HG02571 (cell line): Measurements from ENCODE around the gene TMEM30B.
A peak's percentile ranks its signal among the peaks of the same experiment; 100 is the strongest.
"Not testable (repeated sequence)": the region's sequence is repeated elsewhere in the genome, so short reads cannot be mapped to it uniquely, and the experiment has no call there.

Experiments used
- ATAC-seq: cut with Tn5 transposase; IDR thresholded peaks from one replicate; pipeline ENCODE4 v1.9.1; 2021; ENCODE audit warnings: mild to moderate bottlenecking, moderate library complexity; ENCODE audit not compliant: unreplicated experiment

The TMEM30B gene

GRCh38 chr14:61281186-61281947, at the start of gene TMEM30B:
Gene TMEM30B (minus strand): TSS chr14:61281338. CDS start chr14:61281147, 191 bp downstream.
- ATAC-seq: no peak

GRCh38 chr14:61330511-61330910, 49.4 kb upstream of the TMEM30B start:
- ATAC-seq: no peak

- ATAC-seq: no peak
These were observed 48.4 kb upstream of the TMEM30B start for GRCh38 chr14:61329478-61330051.

- no peak for ATAC-seq
These were observed 47.6 kb upstream of the TMEM30B start for GRCh38 chr14:61328626-61329262.

GRCh38 chr14:61326847-61327246, 45.7 kb upstream of the TMEM30B start:
- ATAC-seq: no peak

GRCh38 chr14:61326146-61326545, 45.0 kb upstream of the TMEM30B start:
- ATAC-seq: no peak

GRCh38 chr14:61325166-61325565, 44.0 kb upstream of the TMEM30B start:
- no peak for ATAC-seq

GRCh38 chr14:61323970-61324369, 42.8 kb upstream of the TMEM30B start:
- no peak for ATAC-seq

- no peak for ATAC-seq
These were observed 41.7 kb upstream of the TMEM30B start for GRCh38 chr14:61322799-61323290.

- no peak for ATAC-seq
These were observed 41.1 kb upstream of the TMEM30B start for GRCh38 chr14:61322011-61322798.

GRCh38 chr14:61321385-61322010, 40.4 kb upstream of the TMEM30B start, which contains the start of gene PRKCH:
Gene PRKCH (plus strand): TSS chr14:61321579. CDS start chr14:61322102, 523 bp downstream.
- peak; percentile 58 for ATAC-seq

GRCh38 chr14:61320806-61321384, 39.8 kb upstream of the TMEM30B start:
- no peak for ATAC-seq

GRCh38 chr14:61320170-61320569, 39.0 kb upstream of the TMEM30B start:
- ATAC-seq: not testable (repeated sequence)

- no peak for ATAC-seq
These were observed 38.6 kb upstream of the TMEM30B start for GRCh38 chr14:61319706-61320105.

- no peak for ATAC-seq
These were observed 37.9 kb upstream of the TMEM30B start for GRCh38 chr14:61319086-61319485.

- ATAC-seq: no peak
These were observed 34.2 kb upstream of the TMEM30B start for GRCh38 chr14:61315313-61315712.

GRCh38 chr14:61308701-61309100, 27.6 kb upstream of the TMEM30B start:
- not testable (repeated sequence) for ATAC-seq

- ATAC-seq: no peak
These were observed 27.1 kb upstream of the TMEM30B start for GRCh38 chr14:61308198-61308597.

- no peak for ATAC-seq
These were observed 23.6 kb upstream of the TMEM30B start for GRCh38 chr14:61304688-61305087.

- no peak for ATAC-seq
These were observed 19.6 kb upstream of the TMEM30B start for GRCh38 chr14:61300754-61301153.
